G401 (cell line): ENCODE data around the gene RPS26. TPM values are rescaled to one million over a fixed set of nuclear protein-coding genes. Genes with fewer than 3 reads are reported as not detected.

Source experiments
- total RNA-seq: library from RNA; depleted of rRNA; stranded (reverse); fragments of >200 nt; shearing (Covaris generic); gene quantifications from 2 replicates; pipeline ENCODE4 v1.2.3, GENCODE V29; 2014; rRNA removed

Gene RPS26
- total RNA-seq, 1 experiment from 2014 or later = 1,383 TPM

Other genes starting within 250 kb of the RPS26 start
- gene SARNP, start 224.2 kb upstream of the RPS26 start, total RNA-seq = 248 and 272 TPM in 2 replicates
- gene ORMDL2, start 223.9 kb upstream of the RPS26 start, total RNA-seq = 27.8 and 51.5 TPM in 2 replicates
- gene DNAJC14, start 212.3 kb upstream of the RPS26 start, total RNA-seq = 17.3 and 33.2 TPM in 2 replicates
- gene MMP19, start 199.0 kb upstream of the RPS26 start, total RNA-seq = 0.98 and 1.8 TPM in 2 replicates
- gene PYM1, start 114.0 kb upstream of the RPS26 start, total RNA-seq = 93.9 and 119 TPM in 2 replicates
- 3.6 and 9.7 TPM in 2 replicates for gene DGKA, start 110.8 kb upstream of the RPS26 start, total RNA-seq
- 22.2 and 27.9 TPM in 2 replicates for gene PMEL, start 75.9 kb upstream of the RPS26 start, total RNA-seq
- 44.7 and 52.3 TPM in 2 replicates for gene CDK2, start 75.1 kb upstream of the RPS26 start, total RNA-seq
- gene RAB5B, start 67.8 kb upstream of the RPS26 start, total RNA-seq = 16.9 and 22.1 TPM in 2 replicates
- 39.8 and 50.2 TPM in 2 replicates for gene SUOX, start 44.6 kb upstream of the RPS26 start, total RNA-seq
- 0.54 and 4.4 TPM in 2 replicates for gene IKZF4, start 20.9 kb upstream of the RPS26 start, total RNA-seq
- gene ERBB3, start 38.2 kb downstream of the RPS26 start, total RNA-seq = 4.3 and 17.4 TPM in 2 replicates
- gene PA2G4, start 62.6 kb downstream of the RPS26 start, total RNA-seq = 357 and 451 TPM in 2 replicates
- gene RPL41, start 74.7 kb downstream of the RPS26 start, total RNA-seq = 3,225 and 5,126 TPM in 2 replicates
- gene ZC3H10, start 76.3 kb downstream of the RPS26 start, total RNA-seq = 2.9 and 3.3 TPM in 2 replicates
- gene ESYT1, start 86.3 kb downstream of the RPS26 start, total RNA-seq = 108 and 114 TPM in 2 replicates
- 115 and 166 TPM in 2 replicates for gene MYL6B, start 110.7 kb downstream of the RPS26 start, total RNA-seq
- 1,669 and 1,953 TPM in 2 replicates for gene MYL6, start 116.4 kb downstream of the RPS26 start, total RNA-seq
- gene SMARCC2, start 147.6 kb downstream of the RPS26 start, total RNA-seq = 10.5 and 18.4 TPM in 2 replicates
- 66.6 and 71.6 TPM in 2 replicates for gene RNF41, start 180.0 kb downstream of the RPS26 start, total RNA-seq
- gene NABP2, start 182.4 kb downstream of the RPS26 start, total RNA-seq = 20.2 and 33.0 TPM in 2 replicates
- not detected in 2 replicates for gene SLC39A5, start 188.1 kb downstream of the RPS26 start, total RNA-seq
- gene ANKRD52, start 216.5 kb downstream of the RPS26 start, total RNA-seq = 6.2 and 9.0 TPM in 2 replicates
- 22.3 and 24.2 TPM in 2 replicates for gene COQ10A, start 225.0 kb downstream of the RPS26 start, total RNA-seq